ENCODE data around the gene ADCY10.

GRCh38 chr1:167924102-167924501 lies 10.2 kb upstream of the ADCY10 start:
- TF ChIP-seq CTCF (IDR thresholded peaks at IDR 0.05; ENCODE audit: extremely low read depth in 1 of 2, insufficient read depth in 1 of 2, low read depth in 1 of 2, low read length in 2 of 2) = no peak
- no peak for TF ChIP-seq POLR2A (IDR thresholded peaks at IDR 0.05; ENCODE audit: low read depth, low read length)
- TF ChIP-seq GATA2 (IDR thresholded peaks at IDR 0.05; ENCODE audit: insufficient read depth, insufficient read length, low read depth, low read length) = no peak
